Body of pancreas (tissue), 4 donors: ENCODE data around the gene LRRC46. TPM values are rescaled to one million over a fixed set of nuclear protein-coding genes. Genes with fewer than 3 reads are reported as not detected.

Experiments used
- ATAC-seq: fragments of 150-250 bp; one replicate; pipeline ENCODE4 v1.9.1; 2016
- DNase-seq, 4 donors: peaks; one replicate each; pipeline ENCODE4 v3.0.0-alpha.2; 2019
- H3K27ac ChIP-seq, 4 donors: fragments of 200-600 bp; sonication (generic); 1 replicate in 3 of 4; 2 replicates in 1 of 4; pipeline versions ENCODE4 v1.5.1 to v1.6.1; 2016 to 2019; ENCODE audit warnings: mild to moderate bottlenecking in 1 of 4, mixed read lengths in 1 of 4, moderate library complexity in 1 of 4
- H3K27me3 ChIP-seq, 2 donors: fragments of 200-600 bp; sonication (generic); one replicate each; pipeline ENCODE4 v1.6.0; 2016; ENCODE audit warnings: mild to moderate bottlenecking in 1 of 2
- H3K36me3 ChIP-seq, 2 donors: fragments of 200-600 bp; sonication (generic); replicated peaks in 1 of 2; 2 replicates each; pipeline ENCODE4 v1.5.1; 2016; ENCODE audit warnings: low read depth in 2 of 2; ENCODE audit not compliant: insufficient read depth in 1 of 2
- H3K4me1 ChIP-seq: fragments of 200-600 bp; sonication (generic); one replicate; pipeline ENCODE4 v1.6.0; 2016
- H3K4me3 ChIP-seq, 2 donors: fragments of 200-600 bp; sonication (generic); 1 replicate in 1 of 2; 2 replicates in 1 of 2; pipeline ENCODE4 v1.5.1; 2016 to 2019
- H3K9me3 ChIP-seq, 3 donors: fragments of 200-600 bp; sonication (generic); 1 replicate in 2 of 3; 2 replicates in 1 of 3; pipeline ENCODE4 v1.5.1; 2016
- CTCF ChIP-seq, 7 experiments: fragments of 450-650 bp in 4 of 7; fragments of 200-600 bp in 3 of 7; sonication (generic) in 3 of 7; IDR thresholded peaks; one replicate each; pipeline ENCODE4 v1.5.1; 2016 to 2019; ENCODE audit warnings: antibody characterized with exemption in 7 of 7
- POLR2A ChIP-seq, 3 donors: fragments of 450-650 bp; IDR thresholded peaks; one replicate each; pipeline ENCODE4 v1.6.1; 2016; ENCODE audit warnings: antibody characterized with exemption in 3 of 3, mild to moderate bottlenecking in 2 of 3
- WGBS, 2 donors: methylation state at CpG; one replicate each; pipeline ENCODE4 v1.1.5; 2017; 5-methylcytosine and 5-hydroxymethylcytosine counted together
- intact Hi-C: fragments of 100-400 bp; cut with DNase I; formaldehyde crosslinking; loops from one replicate; pipeline ENCODE4 v1.15.1; 2023
- total RNA-seq, 2 donors: library from RNA; depleted of rRNA; stranded (reverse); fragments of >200 nt; gene quantifications; one replicate each; pipeline ENCODE4 v1.1.0, GENCODE V29; 2016

Gene LRRC46
- total RNA-seq, 2 donors from 2014 or later, result not detected

GRCh38 chr17:47808036-47808829 is 23.2 kb upstream of the LRRC46 start:
- H3K27ac ChIP-seq, result peak overlapping the region; percentile 77 to 87 (median 82)
- no peaks in the 10 kb centered on the region for H3K9me3 ChIP-seq
- peaks cover 0 to 15% of the 10 kb centered on the region in 2 donors for H3K36me3 ChIP-seq
- DNase-seq (no peak), ATAC-seq (no peak)
- no peak overlapping the region for H3K4me3 ChIP-seq
- TF ChIP-seq CTCF (IDR thresholded peaks at IDR 0.05), result no peak
- no peak for TF ChIP-seq POLR2A (IDR thresholded peaks at IDR 0.05)
- intact Hi-C loops, result loop anchor here (10.0 kb wide), 2 partner anchors 113 to 153 kb away; partner anchors contain the start of gene TBKBP1
- H3K4me1 ChIP-seq, result peaks cover 49% of the 10 kb centered on the region
- H3K27me3 ChIP-seq, result no peaks in the 10 kb centered on the region
- WGBS, 2 donors, result 84 to 85% methylated on average over 12 to 16 of the region's 20 CpGs

DNA sequence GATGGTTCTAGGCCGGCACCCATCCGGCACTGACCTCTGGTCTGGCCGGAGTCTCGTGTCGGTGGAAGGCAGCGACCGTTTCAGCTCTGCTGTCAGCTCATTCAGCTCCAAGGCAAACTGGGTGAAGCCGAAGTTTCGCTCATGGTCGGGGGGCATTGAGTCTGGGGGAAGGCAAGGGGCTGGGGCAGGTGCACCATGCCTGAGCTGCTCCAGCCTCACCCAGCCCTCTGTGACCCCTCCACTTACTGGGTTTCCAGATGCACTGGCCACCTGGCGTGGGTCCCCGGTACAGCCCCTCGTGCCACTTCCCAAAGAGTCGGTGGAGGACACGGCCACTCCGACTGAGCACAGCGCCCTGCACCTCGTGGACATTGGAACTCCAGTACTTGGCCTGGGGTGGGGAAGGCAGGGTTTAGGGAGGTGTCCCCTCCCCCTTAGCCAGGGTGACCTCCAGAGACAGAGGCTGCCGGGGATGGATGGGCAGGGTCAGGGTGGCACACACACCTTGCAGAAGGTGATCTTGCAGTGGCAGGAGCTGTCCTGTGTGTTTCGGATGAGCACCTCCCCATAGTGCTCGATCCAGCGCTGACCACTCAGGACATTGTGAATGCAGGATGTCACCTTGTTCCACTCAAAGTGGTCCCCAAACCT is 22.5 kb upstream of the LRRC46 start:
- ATAC-seq (no peak), DNase-seq (no peak)
- Histone ChIP-seq H3K27me3 (no peaks in the 10 kb centered on the region), H3K4me3 (no peak overlapping the region), H3K4me1 (peaks cover 52% of the 10 kb centered on the region), H3K9me3 (no peaks in the 10 kb centered on the region), H3K36me3 (peaks cover 0 to 15% of the 10 kb centered on the region in 2 donors), H3K27ac (peak overlapping the region; percentile 77 to 87 (median 82))
- 78 to 86% methylated on average over 10 to 22 of the region's 22 CpGs for WGBS, 2 donors
- no peak for TF ChIP-seq POLR2A (IDR thresholded peaks at IDR 0.05)
- TF ChIP-seq CTCF (IDR thresholded peaks at IDR 0.05), result no peak
- intact Hi-C loops, result loop anchor here (10.0 kb wide), 2 partner anchors 114 to 154 kb away; partner anchors contain the start of gene TBKBP1

DNA sequence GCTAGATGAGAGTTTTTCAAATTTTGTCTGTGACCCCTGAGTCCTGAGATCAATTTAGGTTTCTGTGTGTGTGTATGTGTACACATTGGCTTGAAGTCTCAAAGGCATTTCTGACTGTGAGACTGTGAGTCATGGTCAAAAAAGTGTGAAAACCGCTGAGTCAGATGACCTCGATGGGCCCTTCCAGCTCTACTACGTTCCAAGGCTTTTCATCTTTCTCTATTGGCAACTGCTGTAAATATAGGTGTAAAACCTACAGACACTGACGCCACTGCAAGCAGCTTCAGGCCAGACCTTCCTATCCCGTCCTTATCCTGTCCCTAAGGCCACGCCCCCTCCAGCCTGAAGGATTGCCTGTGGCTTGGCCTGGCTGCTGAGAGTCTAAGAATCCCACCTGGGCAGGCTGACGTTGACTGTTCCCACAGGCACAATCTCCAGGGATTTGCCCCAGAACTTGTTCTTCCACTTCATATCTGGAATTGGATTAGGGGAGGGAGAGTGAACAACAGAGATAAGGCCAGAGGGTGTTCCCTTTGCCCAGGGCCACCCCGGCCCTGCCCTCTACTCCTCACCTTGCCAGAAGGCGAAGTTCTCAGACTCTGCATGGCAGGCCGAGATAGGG is 21.2 kb upstream of the LRRC46 start:
- Histone ChIP-seq H3K27ac (peak overlapping the region; percentile 77 to 87 (median 82)), H3K4me3 (no peak overlapping the region), H3K36me3 (peaks cover 0 to 20% of the 10 kb centered on the region in 2 donors), H3K9me3 (no peaks in the 10 kb centered on the region), H3K27me3 (no peaks in the 10 kb centered on the region), H3K4me1 (peaks cover 52% of the 10 kb centered on the region)
- WGBS, 2 donors, result 13 to 15% methylated on average over 10 of the region's 10 CpGs
- DNase-seq (peak; percentile 88 to 94 (median 90)), ATAC-seq (peak; percentile 94)
- TF ChIP-seq CTCF (IDR thresholded peaks at IDR 0.05) (no peak), POLR2A (IDR thresholded peaks at IDR 0.05) (no peak)
- intact Hi-C loops, result no loop called here

GRCh38 chr17:47810901-47811635 is 20.4 kb upstream of the LRRC46 start:
- Histone ChIP-seq H3K4me3 (no peak overlapping the region), H3K36me3 (peaks cover 0 to 25% of the 10 kb centered on the region in 2 donors), H3K9me3 (no peaks in the 10 kb centered on the region), H3K27ac (peak overlapping the region; percentile 77 to 87 (median 82)), H3K4me1 (peaks cover 52% of the 10 kb centered on the region), H3K27me3 (no peaks in the 10 kb centered on the region)
- TF ChIP-seq CTCF (IDR thresholded peaks at IDR 0.05) (no peak), POLR2A (IDR thresholded peaks at IDR 0.05) (no peak)
- ATAC-seq (no peak), DNase-seq (peak; percentile 47 to 67 (median 61))
- 30 to 36% methylated on average over 9 of the region's 9 CpGs for WGBS, 2 donors
- intact Hi-C loops, result no loop called here
